ENCODE data around the gene IL3RA.
"Not testable (repeated sequence)": the region's sequence is repeated elsewhere in the genome, so short reads cannot be mapped to it uniquely, and the experiment has no call there.

The IL3RA gene

DNA sequence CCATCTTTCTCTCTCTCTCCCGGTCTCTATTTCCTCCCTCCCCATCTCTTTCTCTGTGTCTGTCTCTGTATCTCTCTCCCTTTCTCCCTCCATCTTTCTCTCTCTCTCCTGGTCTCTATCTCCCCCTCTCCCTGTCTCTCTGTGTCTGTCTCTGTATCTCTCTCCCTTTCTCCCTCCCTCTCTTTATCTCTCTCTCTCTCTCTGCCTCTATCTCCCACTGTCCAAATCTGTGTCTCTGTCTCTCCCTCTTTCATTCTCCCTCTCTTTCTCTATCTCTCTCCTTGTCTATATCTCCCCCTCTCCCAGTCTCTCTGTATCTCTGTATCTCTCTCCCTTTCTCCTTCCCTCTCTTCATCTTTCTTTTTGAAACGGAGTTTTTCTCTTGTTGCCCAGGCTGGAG lies 23.6 kb downstream of the IL3RA start:
- CTCF ChIA-PET: no interaction called here
- DNase-seq: no peak

DNA sequence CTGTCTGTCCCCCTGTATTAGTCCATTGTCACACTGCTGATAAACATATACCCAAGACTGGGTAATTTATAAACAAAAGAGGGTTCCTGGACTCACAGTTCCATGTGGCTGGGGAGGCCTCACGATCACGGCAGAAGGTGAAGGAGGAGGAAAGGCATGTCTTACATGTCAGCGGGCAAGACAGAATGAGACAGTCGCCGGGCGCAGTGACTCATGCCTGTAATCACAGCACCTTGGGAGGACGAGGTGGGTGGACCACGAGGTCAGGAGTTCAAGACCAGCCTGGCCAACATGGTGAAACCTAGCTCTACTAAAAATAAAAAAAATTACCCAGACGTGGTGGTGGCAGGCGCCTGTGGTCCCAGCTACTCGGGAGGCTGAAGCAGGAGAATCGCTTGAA lies 24.7 kb downstream of the IL3RA start:
- ChIA-PET POLR2A (no interaction called here), CTCF (no interaction called here)
- Histone ChIP-seq H3K27me3 (replicated peaks in 2 of 5; ENCODE audit: control insufficient read depth in 4 of 5, insufficient read depth in 5 of 5, low read length in 4 of 5) (no peaks in the 10 kb centered on the region), H3K9me3 (ENCODE audit: control extremely low read depth in 1 of 5, control insufficient read depth in 4 of 5, insufficient read depth in 2 of 5, low read depth in 1 of 5, low read length in 4 of 5) (peaks cover 0 to 4% (median 3%) of the 10 kb centered on the region in 5 experiments), H3K4me1 (ENCODE audit: control extremely low read depth in 1 of 4, control insufficient read depth in 4 of 4, insufficient read depth in 4 of 4, low read length in 3 of 4) (no peaks in the 10 kb centered on the region), H3K27ac (ENCODE audit: insufficient read depth in 1 of 2, low read depth in 1 of 2, low read length in 2 of 2, poor library complexity in 1 of 2, severe bottlenecking in 2 of 2) (no peak overlapping the region), H3K36me3 (ENCODE audit: control insufficient read depth in 4 of 4, insufficient read depth in 4 of 4, low read length in 3 of 4) (peaks cover 7 to 56% (median 14%) of the 10 kb centered on the region in 4 experiments), H3K4me3 (ENCODE audit: control insufficient read depth in 1 of 7, extremely low read depth in 1 of 7, insufficient read depth in 4 of 7, low read depth in 2 of 7, low read length in 6 of 7) (no peak overlapping the region)
- WGBS (ENCODE audit: insufficient coverage): 96% methylated on average over 10 of the region's 12 CpGs
- no peak for DNase-seq

More for the DNA sequence above, 23.6 kb downstream of the IL3RA start:
- POLR2A ChIA-PET: no interaction called here
- H3K4me3 ChIP-seq (ENCODE audit: control insufficient read depth in 1 of 7, extremely low read depth in 1 of 7, insufficient read depth in 4 of 7, low read depth in 2 of 7, low read length in 6 of 7): no peak overlapping the region
- 95% methylated on average over 2 of the region's 2 CpGs for WGBS (ENCODE audit: insufficient coverage)
- peaks cover 0 to 4% (median 3%) of the 10 kb centered on the region in 5 experiments for H3K9me3 ChIP-seq (ENCODE audit: control extremely low read depth in 1 of 5, control insufficient read depth in 4 of 5, insufficient read depth in 2 of 5, low read depth in 1 of 5, low read length in 4 of 5)
- peaks cover 7 to 56% (median 14%) of the 10 kb centered on the region in 4 experiments for H3K36me3 ChIP-seq (ENCODE audit: control insufficient read depth in 4 of 4, insufficient read depth in 4 of 4, low read length in 3 of 4)
- H3K4me1 ChIP-seq (ENCODE audit: control extremely low read depth in 1 of 4, control insufficient read depth in 4 of 4, insufficient read depth in 4 of 4, low read length in 3 of 4): peaks cover 0 to 4% (median 0%) of the 10 kb centered on the region in 4 experiments
- H3K27ac ChIP-seq (ENCODE audit: insufficient read depth in 1 of 2, low read depth in 1 of 2, low read length in 2 of 2, poor library complexity in 1 of 2, severe bottlenecking in 2 of 2): no peak overlapping the region
- no peaks in the 10 kb centered on the region for H3K27me3 ChIP-seq (replicated peaks in 2 of 5; ENCODE audit: control insufficient read depth in 4 of 5, insufficient read depth in 5 of 5, low read length in 4 of 5)

DNA sequence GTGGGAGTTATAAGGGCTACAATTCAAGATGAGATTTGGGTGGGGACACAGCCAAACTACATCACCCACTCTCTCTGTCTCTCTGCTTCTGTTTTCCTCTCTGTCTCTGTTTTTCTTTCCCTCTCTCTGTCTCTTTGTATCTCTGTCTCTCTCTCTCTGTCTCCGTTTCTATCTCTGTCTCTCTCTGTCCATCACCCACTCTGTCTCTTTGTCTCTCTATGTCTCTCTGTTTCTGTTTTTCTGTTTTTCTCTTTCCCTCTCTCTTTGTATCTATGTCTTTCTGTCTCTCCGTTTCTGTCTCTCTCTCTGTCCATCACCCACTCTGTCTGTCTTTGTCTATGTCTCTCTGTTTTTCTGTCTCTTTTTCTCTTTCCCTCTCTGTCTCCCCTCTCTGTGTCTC lies 25.3 kb downstream of the IL3RA start:
- no peaks in the 10 kb centered on the region for H3K4me1 ChIP-seq (ENCODE audit: control extremely low read depth in 1 of 4, control insufficient read depth in 4 of 4, insufficient read depth in 4 of 4, low read length in 3 of 4)
- no peaks in the 10 kb centered on the region for H3K27me3 ChIP-seq (replicated peaks in 2 of 5; ENCODE audit: control insufficient read depth in 4 of 5, insufficient read depth in 5 of 5, low read length in 4 of 5)
- H3K4me3 ChIP-seq (ENCODE audit: control insufficient read depth in 1 of 7, extremely low read depth in 1 of 7, insufficient read depth in 4 of 7, low read depth in 2 of 7, low read length in 6 of 7): no peak overlapping the region
- H3K36me3 ChIP-seq (ENCODE audit: control insufficient read depth in 4 of 4, insufficient read depth in 4 of 4, low read length in 3 of 4): peaks cover 7 to 56% (median 14%) of the 10 kb centered on the region in 4 experiments
- ChIA-PET POLR2A (no interaction called here), CTCF (no interaction called here)
- H3K27ac ChIP-seq (ENCODE audit: insufficient read depth in 1 of 2, low read depth in 1 of 2, low read length in 2 of 2, poor library complexity in 1 of 2, severe bottlenecking in 2 of 2): no peak overlapping the region
- no peak for DNase-seq
- WGBS (ENCODE audit: insufficient coverage): 100% methylated on average over 2 of the region's 2 CpGs
- peaks cover 0 to 4% (median 3%) of the 10 kb centered on the region in 5 experiments for H3K9me3 ChIP-seq (ENCODE audit: control extremely low read depth in 1 of 5, control insufficient read depth in 4 of 5, insufficient read depth in 2 of 5, low read depth in 1 of 5, low read length in 4 of 5)

DNA sequence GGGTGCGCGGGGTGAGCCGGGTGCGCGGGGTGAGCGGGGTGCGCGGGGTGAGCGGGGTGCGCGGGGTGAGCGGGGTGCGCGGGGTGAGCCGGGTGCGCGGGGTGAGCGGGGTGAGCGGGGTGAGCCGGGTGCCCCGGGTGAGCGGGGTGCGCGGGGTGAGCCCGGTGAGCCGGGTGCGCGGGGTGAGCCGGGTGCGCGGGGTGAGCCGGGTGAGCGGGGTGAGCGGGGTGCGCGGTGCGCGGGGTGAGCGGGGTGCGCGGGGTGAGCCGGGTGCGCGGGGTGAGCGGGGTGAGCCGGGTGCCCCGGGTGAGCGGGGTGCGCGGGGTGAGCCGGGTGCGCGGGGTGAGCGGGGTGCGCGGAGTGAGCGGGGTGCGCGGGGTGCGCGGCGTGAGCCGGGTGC lies 29.8 kb downstream of the IL3RA start:
- H3K27me3 ChIP-seq (replicated peaks in 2 of 5; ENCODE audit: control insufficient read depth in 4 of 5, insufficient read depth in 5 of 5, low read length in 4 of 5); H3K27ac ChIP-seq (ENCODE audit: insufficient read depth in 1 of 2, low read depth in 1 of 2, low read length in 2 of 2, poor library complexity in 1 of 2, severe bottlenecking in 2 of 2); DNase-seq; H3K9me3 ChIP-seq (ENCODE audit: control extremely low read depth in 1 of 5, control insufficient read depth in 4 of 5, insufficient read depth in 2 of 5, low read depth in 1 of 5, low read length in 4 of 5); CTCF ChIA-PET; H3K4me1 ChIP-seq (ENCODE audit: control extremely low read depth in 1 of 4, control insufficient read depth in 4 of 4, insufficient read depth in 4 of 4, low read length in 3 of 4); POLR2A ChIA-PET; H3K4me3 ChIP-seq (ENCODE audit: control insufficient read depth in 1 of 7, extremely low read depth in 1 of 7, insufficient read depth in 4 of 7, low read depth in 2 of 7, low read length in 6 of 7): not testable (repeated sequence)
- H3K36me3 ChIP-seq (ENCODE audit: control insufficient read depth in 4 of 4, insufficient read depth in 4 of 4, low read length in 3 of 4): peaks cover 3 to 35% (median 4%) of the 10 kb centered on the region in 4 experiments
- WGBS (ENCODE audit: insufficient coverage): no CpG with 5 or more reads among the region's 63 CpGs

DNA sequence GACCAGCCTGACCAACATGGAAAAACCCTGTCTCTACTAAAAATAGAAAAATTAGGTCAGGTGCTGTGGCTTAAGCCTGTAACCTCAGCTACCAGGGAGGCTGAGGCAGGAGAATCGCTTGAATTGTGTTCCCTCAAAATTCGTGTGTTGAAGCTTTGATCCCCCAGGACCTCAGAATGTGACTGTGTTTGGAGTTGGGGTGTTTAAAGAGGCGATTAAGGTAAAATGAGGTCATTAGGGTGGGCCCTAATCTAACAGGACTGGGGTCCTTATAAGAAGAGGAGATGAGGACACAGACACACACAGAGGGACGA lies 31.8 kb downstream of the IL3RA start:
- no peaks in the 10 kb centered on the region for H3K4me1 ChIP-seq (ENCODE audit: control extremely low read depth in 1 of 4, control insufficient read depth in 4 of 4, insufficient read depth in 4 of 4, low read length in 3 of 4)
- no peak for DNase-seq
- CTCF ChIA-PET: no interaction called here
- peaks cover 0 to 20% (median 2%) of the 10 kb centered on the region in 4 experiments for H3K36me3 ChIP-seq (ENCODE audit: control insufficient read depth in 4 of 4, insufficient read depth in 4 of 4, low read length in 3 of 4)
- H3K27ac ChIP-seq (ENCODE audit: insufficient read depth in 1 of 2, low read depth in 1 of 2, low read length in 2 of 2, poor library complexity in 1 of 2, severe bottlenecking in 2 of 2): no peak overlapping the region
- H3K4me3 ChIP-seq (ENCODE audit: control insufficient read depth in 1 of 7, extremely low read depth in 1 of 7, insufficient read depth in 4 of 7, low read depth in 2 of 7, low read length in 6 of 7): no peak overlapping the region
- no peaks in the 10 kb centered on the region for H3K9me3 ChIP-seq (ENCODE audit: control extremely low read depth in 1 of 5, control insufficient read depth in 4 of 5, insufficient read depth in 2 of 5, low read depth in 1 of 5, low read length in 4 of 5)
- POLR2A ChIA-PET: no interaction called here
- WGBS (ENCODE audit: insufficient coverage): 86% methylated on average over 2 of the region's 4 CpGs
- no peaks in the 10 kb centered on the region for H3K27me3 ChIP-seq (replicated peaks in 2 of 5; ENCODE audit: control insufficient read depth in 4 of 5, insufficient read depth in 5 of 5, low read length in 4 of 5)

DNA sequence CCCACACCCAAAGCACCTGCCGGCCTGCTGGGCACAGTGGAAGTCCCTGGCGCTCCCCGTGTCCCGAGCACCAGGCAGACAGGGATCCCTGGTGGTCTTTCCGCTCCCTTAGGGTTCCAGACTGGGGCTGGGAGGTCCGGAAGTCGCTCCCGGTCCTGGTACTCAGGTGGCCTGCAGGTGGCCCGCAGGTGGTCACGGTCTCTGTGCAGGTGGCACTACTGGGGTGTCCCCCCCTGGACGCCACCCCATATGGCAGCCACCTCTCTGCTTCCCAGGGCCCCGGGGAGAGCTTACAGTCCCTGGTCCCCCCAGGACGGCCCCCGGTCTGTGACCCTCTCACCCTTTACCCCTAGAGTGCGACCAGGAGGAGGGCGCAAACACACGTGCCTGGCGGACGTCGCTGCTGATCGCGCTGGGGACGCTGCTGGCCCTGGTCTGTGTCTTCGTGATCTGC lies 41.7 kb downstream of the IL3RA start:
- H3K36me3 ChIP-seq (ENCODE audit: control insufficient read depth in 4 of 4, insufficient read depth in 4 of 4, low read length in 3 of 4): peaks cover 0 to 27% (median 11%) of the 10 kb centered on the region in 4 experiments
- no peak overlapping the region for H3K4me3 ChIP-seq (ENCODE audit: control insufficient read depth in 1 of 7, extremely low read depth in 1 of 7, insufficient read depth in 4 of 7, low read depth in 2 of 7, low read length in 6 of 7)
- CTCF ChIA-PET: no interaction called here
- POLR2A ChIA-PET: no interaction called here
- H3K27ac ChIP-seq (ENCODE audit: insufficient read depth in 1 of 2, low read depth in 1 of 2, low read length in 2 of 2, poor library complexity in 1 of 2, severe bottlenecking in 2 of 2): no peak overlapping the region
- no peaks in the 10 kb centered on the region for H3K4me1 ChIP-seq (ENCODE audit: control extremely low read depth in 1 of 4, control insufficient read depth in 4 of 4, insufficient read depth in 4 of 4, low read length in 3 of 4)
- no peaks in the 10 kb centered on the region for H3K27me3 ChIP-seq (replicated peaks in 2 of 5; ENCODE audit: control insufficient read depth in 4 of 5, insufficient read depth in 5 of 5, low read length in 4 of 5)
- DNase-seq: no peak
- 96% methylated on average over 13 of the region's 24 CpGs for WGBS (ENCODE audit: insufficient coverage)
- no peaks in the 10 kb centered on the region for H3K9me3 ChIP-seq (ENCODE audit: control extremely low read depth in 1 of 5, control insufficient read depth in 4 of 5, insufficient read depth in 2 of 5, low read depth in 1 of 5, low read length in 4 of 5)

DNA sequence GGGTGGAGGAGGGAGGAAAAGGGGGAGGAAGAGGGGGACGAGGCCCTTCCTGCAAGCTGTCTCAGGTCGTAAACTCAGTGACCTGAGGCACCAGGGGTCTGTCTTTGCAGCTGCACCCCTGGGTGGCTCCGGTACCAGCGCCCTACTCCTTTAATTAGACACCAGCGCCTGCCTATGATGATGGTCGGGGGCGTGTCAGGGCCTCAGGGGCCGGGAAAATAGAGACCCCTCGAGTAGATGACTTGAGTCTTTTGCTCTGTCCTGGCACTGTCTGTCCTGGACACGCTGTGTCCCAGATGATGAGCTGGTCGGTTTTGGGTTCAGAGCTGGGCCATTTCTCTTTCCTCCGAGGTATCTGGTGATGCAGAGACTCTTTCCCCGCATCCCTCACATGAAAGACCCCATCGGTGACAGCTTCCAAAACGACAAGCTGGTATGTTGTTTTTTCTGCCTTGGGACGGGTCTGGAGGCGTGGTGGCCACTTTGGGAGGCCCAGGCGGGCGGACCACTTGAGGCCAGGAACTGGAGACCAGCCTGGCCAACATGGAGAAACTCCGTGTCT lies 44.2 kb downstream of the IL3RA start:
- Histone ChIP-seq H3K36me3 (ENCODE audit: control insufficient read depth in 4 of 4, insufficient read depth in 4 of 4, low read length in 3 of 4) (peaks cover 2 to 49% (median 24%) of the 10 kb centered on the region in 4 experiments), H3K4me3 (ENCODE audit: control insufficient read depth in 1 of 7, extremely low read depth in 1 of 7, insufficient read depth in 4 of 7, low read depth in 2 of 7, low read length in 6 of 7) (no peak overlapping the region), H3K27me3 (replicated peaks in 2 of 5; ENCODE audit: control insufficient read depth in 4 of 5, insufficient read depth in 5 of 5, low read length in 4 of 5) (no peaks in the 10 kb centered on the region), H3K27ac (ENCODE audit: insufficient read depth in 1 of 2, low read depth in 1 of 2, low read length in 2 of 2, poor library complexity in 1 of 2, severe bottlenecking in 2 of 2) (no peak overlapping the region), H3K9me3 (ENCODE audit: control extremely low read depth in 1 of 5, control insufficient read depth in 4 of 5, insufficient read depth in 2 of 5, low read depth in 1 of 5, low read length in 4 of 5) (no peaks in the 10 kb centered on the region), H3K4me1 (ENCODE audit: control extremely low read depth in 1 of 4, control insufficient read depth in 4 of 4, insufficient read depth in 4 of 4, low read length in 3 of 4) (no peaks in the 10 kb centered on the region)
- DNase-seq: peak in 2 of 3 donors; percentile 19 to 34
- WGBS (ENCODE audit: insufficient coverage): 94% methylated on average over 18 of the region's 20 CpGs
- POLR2A ChIA-PET: no interaction called here
- CTCF ChIA-PET: no interaction called here

Data from common myeloid progenitor, CD34-positive (primary cell).